ENCODE measurements around the gene RFX3. TPM values are rescaled to one million over a fixed set of nuclear protein-coding genes. Genes with fewer than 3 reads are reported as not detected.
A peak's percentile ranks its signal among the peaks of the same experiment; 100 is the strongest.

The RFX3 gene
- total RNA-seq, 1 donor from 2014 or later: 18.5 TPM

DNA sequence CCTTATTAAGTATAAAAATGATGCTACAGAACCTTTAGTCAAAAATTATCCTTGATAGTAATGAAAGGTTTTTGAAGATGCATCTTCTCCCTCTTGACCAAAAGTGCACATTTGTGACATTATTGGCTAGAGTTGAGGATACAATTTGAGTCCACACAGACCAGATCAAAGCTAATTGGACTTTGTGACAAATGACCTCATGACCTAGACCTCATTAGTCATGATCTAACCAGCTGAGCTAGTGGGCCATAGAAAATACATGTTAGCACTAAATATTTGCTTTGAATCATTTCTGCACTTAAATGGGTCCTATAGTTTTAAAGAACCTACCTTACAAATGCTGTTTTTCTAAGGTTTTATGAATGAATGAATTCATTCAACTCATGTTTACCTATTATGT is 182.1 kb downstream of the RFX3 start:
- Mint-ChIP-seq H3K4me1 (ENCODE audit: unreplicated experiment) (no peaks in the 10 kb centered on the region), H3K36me3 (ENCODE audit: low read depth, unreplicated experiment) (no peaks in the 10 kb centered on the region), H3K27me3 (ENCODE audit: unreplicated experiment) (no peaks in the 10 kb centered on the region), H3K9me3 (ENCODE audit: unreplicated experiment) (no peaks in the 10 kb centered on the region), H3K4me3 (ENCODE audit: unreplicated experiment) (no peak overlapping the region), H3K27ac (ENCODE audit: unreplicated experiment) (no peak overlapping the region)
- no peak for DNase-seq (ENCODE audit: low spot score)
- TF ChIP-seq, protein P1, sequence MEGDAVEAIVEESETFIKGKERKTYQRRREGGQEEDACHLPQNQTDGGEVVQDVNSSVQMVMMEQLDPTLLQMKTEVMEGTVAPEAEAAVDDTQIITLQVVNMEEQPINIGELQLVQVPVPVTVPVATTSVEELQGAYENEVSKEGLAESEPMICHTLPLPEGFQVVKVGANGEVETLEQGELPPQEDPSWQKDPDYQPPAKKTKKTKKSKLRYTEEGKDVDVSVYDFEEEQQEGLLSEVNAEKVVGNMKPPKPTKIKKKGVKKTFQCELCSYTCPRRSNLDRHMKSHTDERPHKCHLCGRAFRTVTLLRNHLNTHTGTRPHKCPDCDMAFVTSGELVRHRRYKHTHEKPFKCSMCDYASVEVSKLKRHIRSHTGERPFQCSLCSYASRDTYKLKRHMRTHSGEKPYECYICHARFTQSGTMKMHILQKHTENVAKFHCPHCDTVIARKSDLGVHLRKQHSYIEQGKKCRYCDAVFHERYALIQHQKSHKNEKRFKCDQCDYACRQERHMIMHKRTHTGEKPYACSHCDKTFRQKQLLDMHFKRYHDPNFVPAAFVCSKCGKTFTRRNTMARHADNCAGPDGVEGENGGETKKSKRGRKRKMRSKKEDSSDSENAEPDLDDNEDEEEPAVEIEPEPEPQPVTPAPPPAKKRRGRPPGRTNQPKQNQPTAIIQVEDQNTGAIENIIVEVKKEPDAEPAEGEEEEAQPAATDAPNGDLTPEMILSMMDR (IDR thresholded peaks at IDR 0.05; ENCODE audit: unreplicated experiment): no peak

DNA sequence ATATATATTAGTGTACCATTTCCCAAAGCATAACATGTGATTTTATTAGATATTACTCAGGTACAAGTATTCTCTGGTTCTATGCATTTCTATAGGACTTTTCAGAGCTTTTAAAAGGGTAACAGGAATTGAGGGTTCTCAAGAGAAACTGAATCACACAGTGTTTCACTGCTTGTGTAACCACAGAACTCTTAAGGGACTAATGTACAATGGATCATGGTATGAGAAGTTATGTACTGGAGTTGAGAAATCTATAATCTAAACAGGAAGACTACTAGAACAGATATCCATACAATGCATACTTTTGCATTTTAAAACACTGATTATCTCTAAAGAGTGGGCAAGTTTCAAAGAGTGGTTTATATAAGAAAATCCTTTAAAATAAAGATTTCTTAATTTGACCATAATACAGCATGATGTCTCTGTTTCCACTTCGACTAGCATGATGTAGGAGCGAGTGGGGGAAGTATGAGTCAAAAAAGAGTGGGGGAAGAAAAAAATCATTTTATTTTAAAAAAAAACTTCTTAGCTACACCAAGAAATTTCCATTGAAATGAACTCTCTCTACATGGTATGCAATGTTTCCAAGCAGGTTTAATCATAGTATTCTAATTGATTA is 183.5 kb downstream of the RFX3 start:
- Mint-ChIP-seq H3K27me3 (ENCODE audit: unreplicated experiment) (no peaks in the 10 kb centered on the region), H3K27ac (ENCODE audit: unreplicated experiment) (no peak overlapping the region), H3K4me1 (ENCODE audit: unreplicated experiment) (peaks cover 3% of the 10 kb centered on the region), H3K4me3 (ENCODE audit: unreplicated experiment) (no peak overlapping the region), H3K36me3 (ENCODE audit: low read depth, unreplicated experiment) (no peaks in the 10 kb centered on the region), H3K9me3 (ENCODE audit: unreplicated experiment) (no peaks in the 10 kb centered on the region)
- DNase-seq (ENCODE audit: low spot score): no peak
- TF ChIP-seq, protein P1 (IDR thresholded peaks at IDR 0.05; ENCODE audit: unreplicated experiment): no peak

DNA sequence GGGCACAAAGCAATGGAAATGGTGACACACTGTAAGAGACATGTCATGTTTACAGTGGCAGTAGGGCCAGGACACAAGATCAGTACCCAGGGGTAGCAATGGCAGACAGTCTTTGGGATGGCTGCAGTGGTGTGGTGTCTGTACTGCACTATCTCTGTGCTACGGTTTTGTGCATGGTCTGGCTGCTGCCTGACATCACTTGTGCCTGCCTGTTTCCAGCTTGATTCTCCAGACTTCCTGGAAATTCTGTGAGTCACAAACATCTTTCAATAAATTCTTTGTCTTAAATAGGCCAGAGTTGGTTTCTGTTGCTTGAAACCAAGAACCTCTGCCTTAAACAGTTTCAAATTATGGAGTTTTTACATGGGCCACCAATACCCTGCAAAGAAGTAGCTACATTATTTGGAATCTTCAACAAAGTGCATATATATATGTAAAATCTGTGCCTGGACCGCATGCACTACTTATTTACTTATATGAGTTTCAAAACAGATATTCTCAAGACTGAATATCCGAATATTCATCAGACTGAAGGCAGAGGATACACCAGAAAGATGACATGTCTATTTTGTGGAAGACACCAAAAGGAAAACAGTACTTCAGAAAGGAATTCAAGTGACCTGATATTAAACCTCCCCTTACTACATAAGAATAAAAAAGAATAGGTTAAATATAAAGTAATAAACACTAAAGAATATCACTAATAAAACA is 188.1 kb downstream of the RFX3 start:
- no peak for DNase-seq (ENCODE audit: low spot score)
- TF ChIP-seq, protein P1 (IDR thresholded peaks at IDR 0.05; ENCODE audit: unreplicated experiment): no peak
- Mint-ChIP-seq H3K4me1 (ENCODE audit: unreplicated experiment) (peaks cover 6% of the 10 kb centered on the region), H3K4me3 (ENCODE audit: unreplicated experiment) (no peak overlapping the region), H3K27me3 (ENCODE audit: unreplicated experiment) (no peaks in the 10 kb centered on the region), H3K27ac (ENCODE audit: unreplicated experiment) (peak overlapping the region; percentile 37), H3K9me3 (ENCODE audit: unreplicated experiment) (no peaks in the 10 kb centered on the region), H3K36me3 (ENCODE audit: low read depth, unreplicated experiment) (no peaks in the 10 kb centered on the region)

DNA sequence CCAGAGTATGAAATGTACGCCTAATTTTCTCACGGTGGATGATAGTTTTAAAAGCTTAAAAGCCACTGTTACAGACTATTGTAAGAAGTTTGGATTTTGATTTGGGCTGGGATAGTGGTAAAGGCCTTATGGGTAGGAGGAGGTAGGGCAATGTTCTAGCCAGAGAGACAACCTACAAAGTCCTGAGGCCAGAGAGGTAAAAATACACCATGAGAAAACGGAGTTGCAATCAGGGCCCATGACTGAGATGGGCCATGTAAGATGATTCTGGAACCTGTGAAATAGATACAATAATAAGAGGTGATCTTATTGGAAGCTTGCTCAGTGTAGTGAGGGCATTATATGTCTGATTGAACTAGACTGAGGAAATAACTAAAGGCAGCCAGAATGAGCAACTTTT is 188.8 kb downstream of the RFX3 start:
- Mint-ChIP-seq H3K4me3 (ENCODE audit: unreplicated experiment) (no peak overlapping the region), H3K27me3 (ENCODE audit: unreplicated experiment) (no peaks in the 10 kb centered on the region), H3K4me1 (ENCODE audit: unreplicated experiment) (peaks cover 6% of the 10 kb centered on the region), H3K36me3 (ENCODE audit: low read depth, unreplicated experiment) (no peaks in the 10 kb centered on the region), H3K27ac (ENCODE audit: unreplicated experiment) (no peak overlapping the region), H3K9me3 (ENCODE audit: unreplicated experiment) (no peaks in the 10 kb centered on the region)
- TF ChIP-seq, protein P1 (IDR thresholded peaks at IDR 0.05; ENCODE audit: unreplicated experiment): no peak
- no peak for DNase-seq (ENCODE audit: low spot score)

DNA sequence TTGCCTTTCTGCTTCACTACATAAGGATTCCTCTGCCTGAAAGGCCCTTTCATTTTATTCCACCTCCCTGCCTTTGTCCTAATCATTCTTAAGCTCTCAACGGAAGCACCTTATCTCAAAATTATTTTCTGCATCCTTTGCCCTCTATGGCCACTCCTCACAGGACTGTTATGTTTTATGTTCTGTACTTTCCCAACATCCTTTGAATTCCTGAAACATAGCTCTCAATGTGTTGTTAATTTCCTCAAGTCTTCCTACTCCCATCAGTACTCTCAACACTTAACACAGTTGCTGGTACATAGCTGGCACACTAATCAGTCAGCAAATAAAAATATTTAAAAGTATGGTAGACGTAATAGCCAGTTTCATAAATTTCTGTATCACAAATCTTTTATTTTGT is 193.0 kb downstream of the RFX3 start:
- Mint-ChIP-seq H3K4me1 (ENCODE audit: unreplicated experiment) (peaks cover 6% of the 10 kb centered on the region), H3K27me3 (ENCODE audit: unreplicated experiment) (no peaks in the 10 kb centered on the region), H3K9me3 (ENCODE audit: unreplicated experiment) (no peaks in the 10 kb centered on the region), H3K36me3 (ENCODE audit: low read depth, unreplicated experiment) (no peaks in the 10 kb centered on the region), H3K27ac (ENCODE audit: unreplicated experiment) (no peak overlapping the region), H3K4me3 (ENCODE audit: unreplicated experiment) (no peak overlapping the region)
- no peak for DNase-seq (ENCODE audit: low spot score)
- TF ChIP-seq, protein P1 (IDR thresholded peaks at IDR 0.05; ENCODE audit: unreplicated experiment): no peak
